ENCODE results near the gene OR2L8.

The OR2L8 gene, protein sequence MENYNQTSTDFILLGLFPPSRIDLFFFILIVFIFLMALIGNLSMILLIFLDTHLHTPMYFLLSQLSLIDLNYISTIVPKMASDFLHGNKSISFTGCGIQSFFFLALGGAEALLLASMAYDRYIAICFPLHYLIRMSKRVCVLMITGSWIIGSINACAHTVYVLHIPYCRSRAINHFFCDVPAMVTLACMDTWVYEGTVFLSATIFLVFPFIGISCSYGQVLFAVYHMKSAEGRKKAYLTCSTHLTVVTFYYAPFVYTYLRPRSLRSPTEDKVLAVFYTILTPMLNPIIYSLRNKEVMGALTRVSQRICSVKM

DNA sequence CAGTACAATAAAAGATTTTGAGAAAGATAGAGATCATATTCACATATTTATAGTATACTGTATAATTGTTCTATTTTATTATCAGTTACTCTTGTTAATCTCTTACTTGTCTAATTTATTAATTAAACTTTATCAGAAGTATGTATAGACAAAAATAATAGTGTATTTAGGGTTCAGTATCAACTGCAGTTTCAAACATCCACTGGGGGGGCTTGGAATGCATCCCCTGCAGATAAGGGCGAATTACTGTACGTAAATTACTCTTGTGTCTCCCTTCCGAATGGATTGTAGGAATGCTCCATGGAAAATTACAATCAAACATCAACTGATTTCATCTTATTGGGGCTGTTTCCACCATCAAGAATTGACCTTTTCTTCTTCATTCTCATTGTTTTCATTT lies at the start of gene OR2L8:
TSS of gene OR2L8 (plus strand) at position 301 of the 400 bp plus-strand sequence. CDS start at position 301, 0 bp downstream.
- H3K4me1 Mint-ChIP-seq: no peaks in the 10 kb centered on the region
- DNase-seq (no peak), ATAC-seq (replicated peaks) (no peak)
- H3K27me3 Mint-ChIP-seq: no peaks in the 10 kb centered on the region
- peaks cover 0 to 13% of the 10 kb centered on the region in 2 donors for H3K36me3 Mint-ChIP-seq
- H3K27ac Mint-ChIP-seq: no peak within 1 kb of the TSS
- peaks cover 0 to 3% of the 10 kb centered on the region in 2 donors for H3K9me3 Mint-ChIP-seq
- H3K4me3 Mint-ChIP-seq: no peak within 1 kb of the TSS

DNA sequence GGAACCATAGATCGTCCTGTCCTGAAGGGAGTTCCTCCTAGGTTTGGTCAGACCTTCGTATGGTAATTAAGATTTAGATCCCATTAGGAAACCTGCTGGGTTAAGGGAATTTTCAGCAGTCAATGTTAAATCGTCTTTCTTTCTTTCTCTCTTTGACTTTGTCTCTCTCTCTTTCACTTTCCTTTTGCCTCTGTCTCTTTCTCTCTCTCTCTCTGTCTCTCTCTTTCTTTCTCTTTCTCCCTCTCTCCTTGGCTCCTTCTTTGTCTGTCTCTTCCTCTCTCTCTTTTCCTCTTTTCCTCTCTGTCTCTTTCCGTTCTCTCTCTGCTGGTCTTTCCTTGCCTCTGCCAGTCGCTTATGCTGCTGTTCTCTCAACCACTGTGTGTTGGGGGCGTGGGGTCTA lies 44.5 kb upstream of the OR2L8 start:
- Mint-ChIP-seq H3K27me3 (no peaks in the 10 kb centered on the region), H3K36me3 (peaks cover 4 to 5% of the 10 kb centered on the region in 2 donors), H3K4me3 (no peak overlapping the region), H3K9me3 (peaks cover 13 to 16% of the 10 kb centered on the region in 2 donors), H3K27ac (no peak overlapping the region), H3K4me1 (peaks cover 12 to 29% of the 10 kb centered on the region in 2 donors)
- ATAC-seq (replicated peaks) (no peak), DNase-seq (no peak)

DNA sequence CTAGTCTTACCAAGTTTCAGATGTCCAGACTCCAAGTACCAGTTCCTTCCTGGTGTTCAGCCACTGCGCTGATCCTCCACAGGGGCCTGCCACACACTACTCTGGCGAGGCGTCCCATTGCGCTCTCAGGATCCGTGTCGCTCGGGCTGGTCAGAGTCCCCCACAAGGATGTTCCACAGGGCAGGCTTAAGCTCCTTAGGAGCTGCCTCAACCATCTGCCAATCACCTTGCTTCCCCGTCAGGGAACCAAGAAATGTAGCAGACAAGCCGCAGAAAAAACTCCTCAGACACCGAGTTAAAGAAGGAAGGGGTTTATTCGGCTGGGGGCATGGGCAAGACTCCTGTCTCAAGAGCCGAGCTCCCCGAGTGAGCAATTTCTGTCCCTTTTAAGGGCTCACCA lies 43.5 kb upstream of the OR2L8 start:
- Mint-ChIP-seq H3K36me3 (peaks cover 4 to 5% of the 10 kb centered on the region in 2 donors), H3K4me1 (peaks cover 12 to 29% of the 10 kb centered on the region in 2 donors), H3K27ac (no peak overlapping the region), H3K27me3 (no peaks in the 10 kb centered on the region), H3K9me3 (peaks cover 13 to 16% of the 10 kb centered on the region in 2 donors), H3K4me3 (no peak overlapping the region)
- ATAC-seq (replicated peaks) (no peak), DNase-seq (no peak)

DNA sequence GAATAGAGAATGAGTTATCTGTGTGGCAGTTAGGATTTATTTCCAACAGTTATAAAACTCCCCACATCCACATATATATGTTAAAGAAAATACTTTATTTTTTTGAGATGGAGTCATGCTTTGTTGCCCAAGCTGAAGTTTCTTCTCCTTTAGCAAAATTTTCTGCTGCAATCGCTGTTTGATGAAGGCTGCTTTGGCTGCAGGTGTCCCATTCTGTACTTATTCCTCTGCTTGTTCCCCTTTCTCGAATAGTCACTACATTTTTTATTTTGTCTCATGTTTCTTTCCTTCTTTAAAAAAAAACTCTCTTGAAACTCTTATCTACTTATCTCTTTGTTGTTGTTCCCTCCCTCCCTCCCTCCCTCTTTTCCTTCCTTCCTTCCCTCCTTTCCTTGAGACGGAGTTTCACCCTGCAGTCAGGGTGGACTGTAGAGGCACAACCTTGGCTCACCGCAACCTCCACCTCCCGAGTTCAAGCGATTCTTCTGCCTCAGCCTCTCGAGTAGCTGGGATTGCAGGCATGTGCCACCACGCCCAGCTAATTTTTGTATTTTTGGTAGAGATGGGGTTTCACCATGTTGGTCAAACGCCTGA lies 42.7 kb upstream of the OR2L8 start:
- ATAC-seq (replicated peaks): peak; percentile 39 to 41
- H3K36me3 Mint-ChIP-seq: peaks cover 4 to 5% of the 10 kb centered on the region in 2 donors
- H3K4me3 Mint-ChIP-seq: peak overlapping the region; percentile 80 to 83
- peak overlapping the region; percentile 37 for H3K27ac Mint-ChIP-seq
- no peak for DNase-seq
- H3K27me3 Mint-ChIP-seq: no peaks in the 10 kb centered on the region
- H3K9me3 Mint-ChIP-seq: peaks cover 13 to 16% of the 10 kb centered on the region in 2 donors
- H3K4me1 Mint-ChIP-seq: peaks cover 12 to 29% of the 10 kb centered on the region in 2 donors

DNA sequence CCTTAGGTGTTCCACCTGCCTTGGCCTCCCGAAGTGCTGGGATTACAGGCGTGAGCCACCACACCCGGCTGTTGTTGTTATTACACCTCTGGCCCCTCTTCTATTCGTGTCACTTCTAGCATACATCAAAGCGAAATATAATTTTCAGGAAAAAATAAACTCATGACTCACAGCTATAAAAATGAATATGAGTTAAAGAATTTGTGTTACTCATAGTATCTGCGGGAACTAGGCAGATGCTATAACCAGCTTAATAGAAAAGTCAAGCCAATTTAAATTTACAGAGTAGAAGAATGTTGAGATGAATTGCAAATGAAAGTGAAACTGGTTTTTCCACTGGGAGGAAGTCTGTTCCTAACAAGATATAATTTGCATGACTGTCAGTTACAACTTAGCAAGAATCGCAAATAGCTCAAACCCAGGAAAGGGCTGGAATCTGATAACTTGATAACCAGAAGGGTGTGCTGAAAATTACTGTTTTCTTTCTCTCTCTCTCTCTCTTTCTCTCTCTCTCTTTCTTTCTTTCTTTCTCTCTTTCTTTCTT lies 42.1 kb upstream of the OR2L8 start:
- ATAC-seq (replicated peaks) (peak; percentile 60 to 64), DNase-seq (no peak)
- H3K4me1 Mint-ChIP-seq: peaks cover 12 to 29% of the 10 kb centered on the region in 2 donors
- no peaks in the 10 kb centered on the region for H3K27me3 Mint-ChIP-seq
- H3K27ac Mint-ChIP-seq: peak overlapping the region; percentile 37
- H3K4me3 Mint-ChIP-seq: peak overlapping the region; percentile 80 to 83
- H3K36me3 Mint-ChIP-seq: peaks cover 4 to 5% of the 10 kb centered on the region in 2 donors
- H3K9me3 Mint-ChIP-seq: peaks cover 13 to 16% of the 10 kb centered on the region in 2 donors

DNA sequence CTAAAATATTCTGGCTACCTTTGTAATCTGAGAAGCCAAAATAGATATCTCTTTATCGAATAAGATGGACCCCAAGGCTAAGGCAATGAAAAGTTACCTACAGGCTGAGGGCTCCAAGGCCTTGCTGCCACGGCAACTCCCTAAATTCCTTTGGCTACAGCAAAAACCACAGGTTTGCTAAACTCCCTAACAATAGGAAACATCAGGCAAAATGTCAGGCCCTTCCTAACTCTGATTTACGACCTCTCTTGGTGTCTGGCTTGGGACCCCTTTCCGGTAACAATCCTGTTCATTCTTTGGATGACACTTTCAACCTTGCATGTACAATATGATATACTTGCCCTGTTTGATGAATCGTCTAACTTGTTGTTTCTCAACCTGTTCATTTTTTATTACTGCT lies 39.9 kb upstream of the OR2L8 start:
- no peak overlapping the region for H3K4me3 Mint-ChIP-seq
- H3K4me1 Mint-ChIP-seq: peaks cover 12 to 29% of the 10 kb centered on the region in 2 donors
- H3K27ac Mint-ChIP-seq: no peak overlapping the region
- DNase-seq: no peak
- ATAC-seq (replicated peaks): no peak
- H3K27me3 Mint-ChIP-seq: no peaks in the 10 kb centered on the region
- peaks cover 4 to 5% of the 10 kb centered on the region in 2 donors for H3K36me3 Mint-ChIP-seq
- peaks cover 9 to 16% of the 10 kb centered on the region in 2 donors for H3K9me3 Mint-ChIP-seq

DNA sequence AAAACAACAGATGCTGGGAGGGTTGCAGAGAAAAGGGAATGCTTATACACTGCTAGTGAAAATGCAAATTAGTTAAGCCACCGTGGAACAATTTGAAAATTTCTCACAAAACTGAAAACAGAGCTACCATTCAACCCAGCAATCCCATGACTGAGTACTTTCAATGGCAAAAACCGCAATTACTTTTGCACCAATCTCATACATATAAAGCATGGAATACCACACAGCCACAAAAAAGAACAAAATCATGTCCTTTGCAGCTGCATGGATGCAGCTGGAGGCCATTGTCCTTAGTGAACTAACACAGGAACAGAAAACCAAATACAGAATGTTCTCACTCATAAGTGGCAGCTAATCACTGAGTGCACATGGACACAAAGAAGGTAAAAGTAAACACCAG lies 34.9 kb upstream of the OR2L8 start:
- ATAC-seq (replicated peaks): no peak

DNA sequence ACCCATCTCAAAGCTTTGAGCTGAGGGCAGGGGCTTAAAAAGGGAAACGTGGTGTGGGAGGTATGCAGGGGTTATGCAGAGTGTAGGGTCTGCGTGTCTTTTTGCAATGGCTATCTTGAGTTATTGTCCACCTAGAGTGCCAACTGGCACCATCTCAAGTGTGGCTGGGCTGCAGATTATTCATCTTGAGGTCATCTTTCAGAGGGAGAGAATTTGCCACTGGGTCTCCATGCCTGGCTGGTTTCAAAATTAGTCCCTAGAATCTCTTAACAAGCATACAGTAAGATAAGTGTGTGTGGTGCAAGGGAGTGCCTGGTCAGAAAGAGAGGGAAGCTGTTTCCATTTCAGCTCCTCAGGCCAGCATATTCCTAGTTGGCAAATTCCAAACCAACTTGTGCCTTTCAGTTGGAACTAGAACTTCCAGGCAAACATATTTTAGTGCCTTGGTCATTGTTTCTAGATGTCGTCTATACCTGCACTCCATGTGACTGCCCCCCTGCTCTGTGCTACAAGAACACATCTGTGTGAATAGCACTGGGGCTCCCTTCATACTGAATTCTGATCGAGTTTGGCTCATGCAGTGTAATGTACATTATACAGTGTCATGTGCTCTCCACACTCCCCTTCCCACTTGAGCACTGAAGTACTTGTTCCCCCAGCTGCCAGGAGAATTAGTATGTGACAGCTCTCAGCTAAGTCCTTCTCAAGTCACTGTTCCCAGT lies 33.6 kb upstream of the OR2L8 start:
- no peak for DNase-seq
- H3K4me1 Mint-ChIP-seq: no peaks in the 10 kb centered on the region
- H3K27me3 Mint-ChIP-seq: no peaks in the 10 kb centered on the region
- no peak for ATAC-seq (replicated peaks)
- no peak overlapping the region for H3K4me3 Mint-ChIP-seq
- no peaks in the 10 kb centered on the region for H3K36me3 Mint-ChIP-seq
- no peaks in the 10 kb centered on the region for H3K9me3 Mint-ChIP-seq
- H3K27ac Mint-ChIP-seq: no peak overlapping the region

More for the DNA sequence above, 34.9 kb upstream of the OR2L8 start:
- Mint-ChIP-seq H3K27ac (no peak overlapping the region), H3K9me3 (no peaks in the 10 kb centered on the region), H3K4me3 (no peak overlapping the region), H3K36me3 (no peaks in the 10 kb centered on the region), H3K4me1 (no peaks in the 10 kb centered on the region), H3K27me3 (no peaks in the 10 kb centered on the region)
- DNase-seq: no peak

DNA sequence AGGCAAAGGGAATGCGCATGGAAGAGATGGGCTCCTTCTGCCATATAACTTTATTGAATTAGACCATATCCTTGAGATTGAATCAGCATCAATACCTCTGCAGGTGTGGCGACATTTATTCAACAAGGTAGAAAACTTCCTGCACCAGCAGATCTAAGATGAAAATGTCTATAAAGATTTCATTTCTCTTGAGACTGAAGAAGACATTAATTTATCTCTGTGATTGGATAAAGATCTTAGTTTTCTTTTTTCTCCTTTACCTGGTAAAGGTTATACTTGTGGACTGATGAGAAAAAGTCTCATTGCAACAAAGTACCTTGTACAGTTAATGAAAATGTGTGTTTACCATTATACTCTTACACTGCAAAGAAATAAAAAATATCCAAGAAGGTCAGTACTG lies 28.7 kb upstream of the OR2L8 start, which contains the start of gene OR2T8:
TSS of gene OR2T8 (plus strand) at position 301 of the 400 bp plus-strand sequence. CDS start 766 bp downstream, outside the sequence.
- peaks cover 0 to 2% of the 10 kb centered on the region in 2 donors for H3K4me1 Mint-ChIP-seq
- no peak for ATAC-seq (replicated peaks)
- H3K9me3 Mint-ChIP-seq: no peaks in the 10 kb centered on the region
- no peaks in the 10 kb centered on the region for H3K27me3 Mint-ChIP-seq
- H3K36me3 Mint-ChIP-seq: no peaks in the 10 kb centered on the region
- DNase-seq: no peak
- H3K4me3 Mint-ChIP-seq: no peak within 1 kb of the TSS
- no peak within 1 kb of the TSS for H3K27ac Mint-ChIP-seq

DNA sequence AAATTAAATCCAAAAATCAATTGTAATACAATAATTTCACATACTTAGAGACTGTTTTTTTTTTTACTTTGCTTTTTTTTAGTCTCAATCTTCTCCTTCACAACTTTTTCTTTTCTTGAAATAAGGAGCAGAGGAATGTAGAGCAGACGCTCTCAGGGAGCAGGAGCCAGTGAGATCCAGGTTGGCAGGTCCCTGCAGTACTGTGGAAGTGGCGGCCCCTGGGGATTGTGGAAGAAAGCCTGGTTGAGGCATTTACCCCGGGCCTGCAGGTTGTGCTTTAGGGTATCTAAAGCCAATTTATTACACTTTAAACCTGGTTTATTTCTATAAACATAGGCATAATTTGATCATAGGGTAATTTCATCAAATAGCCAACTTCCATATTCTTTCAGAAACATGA lies 24.7 kb upstream of the OR2L8 start:
- no peak for DNase-seq
- no peak overlapping the region for H3K27ac Mint-ChIP-seq
- peaks cover 0 to 2% of the 10 kb centered on the region in 2 donors for H3K4me1 Mint-ChIP-seq
- no peaks in the 10 kb centered on the region for H3K27me3 Mint-ChIP-seq
- no peak for ATAC-seq (replicated peaks)
- no peaks in the 10 kb centered on the region for H3K9me3 Mint-ChIP-seq
- H3K36me3 Mint-ChIP-seq: no peaks in the 10 kb centered on the region
- H3K4me3 Mint-ChIP-seq: no peak overlapping the region

DNA sequence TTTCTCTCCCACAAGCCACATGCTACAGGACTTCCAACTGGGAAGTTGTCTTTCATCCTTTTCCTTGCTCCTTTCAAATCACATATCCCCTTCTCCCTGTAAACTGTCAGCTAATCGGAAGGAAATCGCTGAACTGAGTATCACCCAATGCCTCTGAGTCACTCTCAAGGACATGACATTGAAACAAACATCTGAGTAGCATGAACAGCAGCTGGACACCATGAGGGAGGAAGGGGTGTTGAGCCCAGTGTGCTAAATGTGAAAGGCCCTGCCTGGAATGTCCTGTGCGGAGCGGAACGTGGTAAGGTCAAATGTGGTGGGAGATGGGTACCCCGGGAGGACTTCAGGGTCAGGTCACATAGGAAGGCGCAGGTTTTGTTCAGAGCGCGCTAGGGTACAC lies 23.8 kb upstream of the OR2L8 start, which contains the start of gene OR2AJ1:
TSS of gene OR2AJ1 (plus strand) at position 22 of the 400 bp plus-strand sequence. CDS start 8,880 bp downstream, outside the sequence.
- Mint-ChIP-seq H3K4me3 (no peak within 1 kb of the TSS), H3K4me1 (peaks cover 0 to 2% of the 10 kb centered on the region in 2 donors), H3K27ac (no peak within 1 kb of the TSS), H3K36me3 (no peaks in the 10 kb centered on the region), H3K27me3 (no peaks in the 10 kb centered on the region), H3K9me3 (no peaks in the 10 kb centered on the region)
- no peak for ATAC-seq (replicated peaks)
- DNase-seq: no peak

DNA sequence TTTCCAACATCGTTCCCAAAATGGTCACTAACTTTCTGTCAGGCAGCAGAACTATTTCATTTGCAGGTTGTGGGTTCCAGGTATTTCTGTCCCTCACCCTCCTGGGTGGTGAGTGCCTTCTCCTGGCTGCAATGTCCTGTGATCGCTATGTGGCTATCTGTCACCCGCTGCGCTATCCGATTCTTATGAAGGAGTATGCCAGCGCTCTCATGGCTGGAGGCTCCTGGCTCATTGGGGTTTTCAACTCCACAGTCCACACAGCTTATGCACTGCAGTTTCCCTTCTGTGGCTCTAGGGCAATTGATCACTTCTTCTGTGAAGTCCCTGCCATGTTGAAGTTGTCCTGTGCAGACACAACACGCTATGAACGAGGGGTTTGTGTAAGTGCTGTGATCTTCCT lies 14.7 kb upstream of the OR2L8 start:
- Mint-ChIP-seq H3K27me3 (no peaks in the 10 kb centered on the region), H3K4me3 (no peak overlapping the region), H3K9me3 (peaks cover 6 to 7% of the 10 kb centered on the region in 2 donors), H3K4me1 (peaks cover 0 to 3% of the 10 kb centered on the region in 2 donors), H3K27ac (no peak overlapping the region), H3K36me3 (peaks cover 4 to 5% of the 10 kb centered on the region in 2 donors)
- ATAC-seq (replicated peaks): no peak
- DNase-seq: no peak

DNA sequence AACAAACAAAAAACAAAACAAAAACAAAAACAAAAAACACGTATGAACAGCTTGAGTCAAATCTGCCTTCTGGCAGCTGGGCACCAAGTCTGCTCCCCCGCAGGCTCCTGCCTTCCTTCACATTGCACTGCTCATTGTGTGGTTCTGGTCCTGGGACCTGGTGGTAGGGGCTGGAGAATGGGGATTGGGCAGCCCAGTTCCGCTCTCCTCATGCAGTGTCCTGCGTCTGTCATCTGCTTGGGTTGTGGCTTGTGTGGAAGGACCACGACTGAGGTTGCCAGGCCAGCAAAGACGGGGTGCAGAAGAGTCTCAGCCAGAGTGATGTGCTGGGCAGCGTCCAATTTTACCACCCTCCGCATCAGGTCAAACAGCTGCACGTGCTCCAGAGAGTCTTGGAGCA lies 12.9 kb upstream of the OR2L8 start:
- Mint-ChIP-seq H3K27me3 (no peaks in the 10 kb centered on the region), H3K4me3 (no peak overlapping the region)

DNA sequence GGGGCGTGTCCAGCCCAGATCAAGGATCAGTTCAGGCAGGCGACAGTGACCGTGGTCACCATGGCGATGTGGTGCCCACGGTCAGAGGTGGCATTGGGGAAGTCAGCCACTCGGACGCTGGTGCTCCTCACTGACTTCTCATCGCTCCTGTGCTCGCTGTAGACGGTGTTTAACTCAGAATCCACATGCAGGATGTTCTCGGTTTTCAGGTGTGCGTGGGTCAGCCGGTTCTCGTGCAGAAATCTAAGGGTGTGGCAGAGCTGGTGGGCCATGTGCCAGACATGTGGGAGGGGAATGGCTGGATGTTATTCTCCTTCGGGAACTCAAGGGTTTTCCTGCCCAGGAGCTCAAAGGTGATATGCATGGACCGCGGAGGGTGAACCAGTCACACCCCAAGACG lies 12.2 kb upstream of the OR2L8 start:
- DNase-seq: no peak
- Mint-ChIP-seq H3K4me3 (no peak overlapping the region), H3K27ac (no peak overlapping the region), H3K9me3 (peaks cover 6 to 7% of the 10 kb centered on the region in 2 donors), H3K36me3 (peaks cover 4 to 5% of the 10 kb centered on the region in 2 donors), H3K27me3 (no peaks in the 10 kb centered on the region), H3K4me1 (peaks cover 0 to 6% of the 10 kb centered on the region in 2 donors)
- no peak for ATAC-seq (replicated peaks)

More for the DNA sequence above, 12.9 kb upstream of the OR2L8 start:
- Mint-ChIP-seq H3K9me3 (peaks cover 6 to 7% of the 10 kb centered on the region in 2 donors), H3K27ac (no peak overlapping the region), H3K36me3 (peaks cover 4 to 5% of the 10 kb centered on the region in 2 donors), H3K4me1 (peaks cover 0 to 5% of the 10 kb centered on the region in 2 donors)
- ATAC-seq (replicated peaks) (no peak), DNase-seq (no peak)

Data from stimulated activated naive B cell treated with anti-CD40 and anti-IgM and Interleukin-4, amounts not matched to agents 10 μg/mL and 1 μg/mL and 100 μg/mL, for 72 hours (primary cell).